ENCODE results near the gene JADE3.

GRCh38 chrX:46927718-46928117 lies 15.5 kb downstream of the JADE3 start:
- TF ChIP-seq CTCF (IDR thresholded peaks at IDR 0.05) (no peak), POLR2AphosphoS5 (IDR thresholded peaks at IDR 0.05) (no peak), POLR2A (IDR thresholded peaks at IDR 0.05) (no peak), EP300 (IDR thresholded peaks at IDR 0.05) (no peak)
